Effector memory CD4-positive, alpha-beta T cell (primary cell): Measurements from ENCODE around the gene CFAP99.

Experiments used
- DNase-seq, 3 donors: peaks; one replicate each; pipeline ENCODE4 v3.0.0-alpha.2; 2020
- H3K27ac ChIP-seq: 2 replicates; pipeline ENCODE4 v1.7.0; 2013; ENCODE audit warnings: mild to moderate bottlenecking, low read length, moderate library complexity; ENCODE audit not compliant: insufficient read depth, poor library complexity, severe bottlenecking
- H3K27me3 ChIP-seq: replicated peaks from 2 replicates; pipeline ENCODE4 v1.7.0; 2013; ENCODE audit warnings: mild to moderate bottlenecking, low read length; ENCODE audit not compliant: insufficient read depth, control insufficient read depth, poor library complexity, severe bottlenecking
- H3K36me3 ChIP-seq: 2 replicates; pipeline ENCODE4 v1.7.0; 2013; ENCODE audit warnings: mild to moderate bottlenecking, low read length, moderate library complexity; ENCODE audit not compliant: control insufficient read depth, insufficient read depth
- H3K4me1 ChIP-seq: 2 replicates; pipeline ENCODE4 v1.7.0; 2013; ENCODE audit warnings: low read length, mild to moderate bottlenecking; ENCODE audit not compliant: control insufficient read depth, insufficient read depth, poor library complexity, severe bottlenecking
- H3K4me3 ChIP-seq: 2 replicates; pipeline ENCODE4 v1.7.0; 2013; ENCODE audit warnings: low read length, low read depth, mild to moderate bottlenecking; ENCODE audit not compliant: insufficient read depth, poor library complexity, severe bottlenecking
- H3K9me3 ChIP-seq: 2 replicates; pipeline ENCODE4 v1.7.0; 2013; ENCODE audit warnings: mild to moderate bottlenecking, low read length, moderate library complexity; ENCODE audit not compliant: control insufficient read depth

The CFAP99 gene

DNA sequence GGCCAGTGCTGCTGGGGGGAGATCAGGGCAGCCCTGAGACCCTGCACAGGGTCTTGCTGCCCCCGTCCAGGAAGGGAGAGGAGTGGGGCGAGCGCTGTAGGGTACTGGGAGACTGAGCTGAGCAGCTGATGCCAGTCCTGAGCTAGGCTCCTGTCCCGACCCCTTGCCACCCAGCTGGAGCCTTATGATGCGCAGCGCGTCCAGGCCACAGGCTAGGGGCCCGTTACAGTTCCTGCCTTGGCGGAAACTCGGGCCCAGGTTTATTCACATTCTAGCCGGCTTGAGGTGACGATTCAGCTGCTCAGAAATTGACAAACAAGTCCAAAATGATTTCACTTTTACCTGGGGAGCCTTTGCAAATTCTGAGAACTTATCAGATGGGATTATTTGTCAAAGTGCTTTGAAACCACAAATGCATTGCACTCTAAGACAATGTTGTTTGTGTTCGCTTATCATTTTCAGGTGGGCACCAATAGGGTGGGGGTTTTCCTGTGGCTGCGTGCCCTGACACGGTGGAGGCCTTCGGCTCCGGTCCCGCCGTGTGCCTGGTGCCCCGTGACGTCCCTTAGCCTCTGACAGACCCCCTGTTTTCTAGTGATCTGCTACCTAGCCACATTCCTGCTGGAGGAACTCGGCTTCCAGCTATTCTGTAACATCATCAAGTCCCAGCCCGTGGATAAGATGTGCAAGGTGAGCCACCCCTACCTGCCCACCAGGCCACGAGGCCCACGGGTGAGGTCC is 18.9 kb downstream of the CFAP99 start:
- DNase-seq = no peak
- Histone ChIP-seq H3K4me3 (no peak overlapping the region), H3K4me1 (peaks cover 6% of the 10 kb centered on the region), H3K36me3 (no peaks in the 10 kb centered on the region), H3K27ac (no peak overlapping the region), H3K9me3 (no peaks in the 10 kb centered on the region), H3K27me3 (no peaks in the 10 kb centered on the region)

DNA sequence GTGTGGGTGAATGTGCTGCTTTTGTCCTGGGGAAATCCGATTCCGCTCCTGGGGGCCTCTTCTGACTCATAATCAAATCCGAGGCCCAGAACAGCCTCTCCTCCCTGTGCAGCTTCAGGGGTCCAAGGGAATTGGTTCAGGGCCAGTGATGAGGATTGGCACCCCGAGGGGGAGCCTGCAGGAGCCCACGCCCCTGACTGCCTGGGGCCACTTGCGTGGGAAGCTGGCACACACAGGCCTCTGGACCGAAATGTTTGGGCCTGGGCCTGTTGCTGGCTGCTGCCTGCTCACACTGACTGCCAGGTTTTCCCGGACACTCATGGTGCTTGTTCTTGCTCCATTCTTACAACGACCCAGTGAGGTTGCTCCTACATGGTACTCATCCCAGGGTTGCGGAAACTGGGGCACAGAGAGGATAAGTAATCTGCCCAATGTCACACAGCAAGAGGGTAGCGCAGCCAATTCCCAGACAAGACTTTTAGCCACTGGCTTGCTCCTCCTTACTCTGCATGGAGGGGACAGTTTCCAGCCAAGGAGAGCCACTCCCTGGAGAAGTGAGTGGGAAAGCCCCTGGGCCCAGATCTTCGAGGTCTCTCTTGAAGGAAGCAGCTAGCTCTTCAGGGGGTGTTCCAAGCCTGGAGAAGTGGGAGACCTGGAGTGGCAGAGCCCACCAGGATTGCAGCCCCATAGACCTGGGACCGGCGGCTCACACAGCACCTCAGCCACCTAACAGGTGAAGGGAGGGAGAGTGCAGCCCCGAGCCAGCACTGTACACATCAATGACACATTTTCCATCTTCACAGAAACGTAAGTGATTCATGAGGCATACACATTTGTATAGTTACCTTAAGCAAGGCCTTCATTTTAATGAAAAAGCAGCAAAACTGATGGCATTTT is 20.3 kb downstream of the CFAP99 start:
- Histone ChIP-seq H3K4me3 (no peak overlapping the region), H3K27me3 (no peaks in the 10 kb centered on the region), H3K36me3 (no peaks in the 10 kb centered on the region), H3K9me3 (no peaks in the 10 kb centered on the region), H3K27ac (no peak overlapping the region), H3K4me1 (peaks cover 6% of the 10 kb centered on the region)
- no peak for DNase-seq

GRCh38 chr4:2441393-2442174 is 22.8 kb downstream of the CFAP99 start:
- Histone ChIP-seq H3K4me3 (no peak overlapping the region), H3K36me3 (no peaks in the 10 kb centered on the region), H3K9me3 (no peaks in the 10 kb centered on the region), H3K27me3 (no peaks in the 10 kb centered on the region), H3K4me1 (peaks cover 6% of the 10 kb centered on the region), H3K27ac (no peak overlapping the region)
- peak; percentile 43 to 61 (median 50) for DNase-seq

GRCh38 chr4:2442175-2442993 is 23.6 kb downstream of the CFAP99 start:
- H3K4me3 ChIP-seq = no peak overlapping the region
- no peak overlapping the region for H3K27ac ChIP-seq
- no peak for DNase-seq
- H3K9me3 ChIP-seq = no peaks in the 10 kb centered on the region
- no peaks in the 10 kb centered on the region for H3K27me3 ChIP-seq
- H3K4me1 ChIP-seq = peaks cover 6% of the 10 kb centered on the region
- H3K36me3 ChIP-seq = no peaks in the 10 kb centered on the region

DNA sequence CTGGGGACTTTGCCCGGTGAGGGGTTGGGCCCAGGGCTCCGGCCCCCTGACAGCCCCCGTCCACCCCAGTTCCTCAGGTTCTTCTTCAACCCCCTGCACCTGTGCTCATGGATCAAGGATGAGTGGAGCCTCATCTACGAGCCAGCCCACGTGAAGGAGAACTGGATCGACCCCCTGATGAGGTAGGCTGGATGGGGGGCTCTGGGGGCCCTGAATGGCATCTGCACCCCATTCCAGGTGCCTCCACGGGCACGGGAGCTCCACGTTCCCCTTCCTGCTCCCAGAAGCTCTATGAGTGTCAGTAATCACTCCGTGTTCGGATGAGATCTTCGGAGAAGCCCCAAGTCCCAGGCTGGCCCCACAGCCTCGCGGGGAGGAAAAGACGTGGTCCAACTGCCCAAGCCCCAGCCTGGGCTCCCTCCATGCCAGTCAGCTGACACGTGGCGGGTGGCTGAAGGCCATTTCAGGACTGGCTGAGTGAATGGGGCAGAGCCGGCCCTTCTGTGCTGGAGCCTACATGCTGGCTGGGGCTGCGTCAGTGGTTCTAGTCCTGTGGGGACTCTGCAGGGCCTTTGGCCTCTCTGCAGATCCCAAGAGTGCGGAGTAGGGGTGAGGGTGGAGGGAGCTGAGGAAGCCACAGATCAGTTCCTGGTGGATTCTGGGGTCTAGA is 24.4 kb downstream of the CFAP99 start:
- H3K27ac ChIP-seq = no peak overlapping the region
- H3K4me1 ChIP-seq = peaks cover 6% of the 10 kb centered on the region
- no peaks in the 10 kb centered on the region for H3K36me3 ChIP-seq
- H3K27me3 ChIP-seq = no peaks in the 10 kb centered on the region
- DNase-seq = no peak
- H3K4me3 ChIP-seq = no peak overlapping the region
- H3K9me3 ChIP-seq = no peaks in the 10 kb centered on the region

GRCh38 chr4:2443956-2444740 is 25.4 kb downstream of the CFAP99 start:
- Histone ChIP-seq H3K4me3 (no peak overlapping the region), H3K27me3 (no peaks in the 10 kb centered on the region), H3K4me1 (peaks cover 6% of the 10 kb centered on the region), H3K9me3 (no peaks in the 10 kb centered on the region), H3K27ac (no peak overlapping the region), H3K36me3 (no peaks in the 10 kb centered on the region)
- no peak for DNase-seq

DNA sequence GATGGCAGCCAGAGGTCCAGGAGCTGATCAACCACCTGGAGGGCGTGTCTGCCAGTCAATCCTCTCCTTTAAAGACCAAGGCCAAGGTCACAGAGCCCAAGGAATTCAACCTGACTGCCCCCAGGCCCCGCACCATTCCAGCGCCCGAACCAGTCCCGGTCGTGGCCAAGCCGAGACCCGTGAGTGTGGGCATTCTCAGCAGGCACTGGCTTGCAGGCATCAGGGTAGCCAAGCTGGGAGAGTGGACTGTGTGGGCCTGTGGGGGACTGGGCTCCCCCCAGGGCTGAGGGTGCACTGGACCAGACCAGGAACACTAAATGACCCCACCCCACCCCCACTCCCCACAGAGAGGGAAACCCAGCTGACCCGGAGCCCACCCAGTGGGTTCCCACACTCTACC is 26.4 kb downstream of the CFAP99 start:
- no peaks in the 10 kb centered on the region for H3K27me3 ChIP-seq
- H3K4me1 ChIP-seq = peaks cover 6% of the 10 kb centered on the region
- H3K4me3 ChIP-seq = no peak overlapping the region
- DNase-seq = no peak
- no peak overlapping the region for H3K27ac ChIP-seq
- H3K9me3 ChIP-seq = no peaks in the 10 kb centered on the region
- H3K36me3 ChIP-seq = no peaks in the 10 kb centered on the region

DNA sequence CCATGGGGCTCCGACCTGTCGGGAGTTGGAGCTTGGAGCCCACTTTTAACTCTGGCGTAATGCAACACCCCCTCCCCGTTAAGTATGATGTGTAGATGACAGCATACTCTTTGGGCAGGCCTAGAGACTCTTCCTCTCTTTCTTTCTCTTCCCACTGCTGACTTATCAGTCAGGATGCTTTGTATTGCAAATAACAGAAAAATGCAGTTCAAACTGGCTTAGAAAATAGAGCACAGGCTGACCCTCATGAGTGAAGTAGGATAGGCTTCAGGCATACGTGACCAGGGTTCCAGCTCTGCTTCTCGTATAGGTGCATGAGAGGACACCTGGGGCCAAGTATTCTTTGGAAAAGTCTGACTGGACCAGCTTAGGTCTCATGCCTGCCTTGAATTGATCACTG is 26.8 kb downstream of the CFAP99 start:
- Histone ChIP-seq H3K4me1 (peaks cover 6% of the 10 kb centered on the region), H3K9me3 (no peaks in the 10 kb centered on the region), H3K27ac (no peak overlapping the region), H3K36me3 (no peaks in the 10 kb centered on the region), H3K4me3 (no peak overlapping the region), H3K27me3 (no peaks in the 10 kb centered on the region)
- no peak for DNase-seq
